ENCODE results near the gene KCNMA1.

Gene KCNMA1

GRCh38 chr10:77386838-77387237 lies 250.8 kb downstream of the KCNMA1 start:
- peak; percentile 24 to 30 (median 28) for DNase-seq

GRCh38 chr10:77386365-77386764 lies 251.2 kb downstream of the KCNMA1 start:
- DNase-seq: no peak

DNA sequence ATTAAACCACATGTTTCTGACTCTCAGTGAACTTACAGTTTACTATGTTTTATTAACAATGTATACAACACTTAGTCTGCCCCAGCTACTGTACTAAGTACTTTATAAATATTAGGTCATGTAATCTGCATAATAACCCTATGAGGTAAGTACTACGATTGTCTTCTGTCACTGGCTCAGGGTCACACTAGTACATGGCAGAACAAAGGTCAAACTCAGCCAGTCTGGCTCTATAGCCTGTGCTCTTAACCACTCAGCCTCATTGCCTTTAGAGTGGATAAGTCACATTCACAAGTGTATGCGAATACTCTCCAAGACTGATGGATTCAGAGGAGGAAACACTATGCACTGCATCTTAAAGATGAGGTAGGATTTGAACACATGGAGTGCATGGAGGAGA lies 252.3 kb downstream of the KCNMA1 start:
- DNase-seq: no peak

- no peak for DNase-seq
Measured at GRCh38 chr10:77383861-77384553, 253.6 kb downstream of the KCNMA1 start.

GRCh38 chr10:77381750-77382149 lies 255.9 kb downstream of the KCNMA1 start:
- DNase-seq: no peak

GRCh38 chr10:77380723-77381122 lies 256.9 kb downstream of the KCNMA1 start:
- no peak for DNase-seq

GRCh38 chr10:77380191-77380590 lies 257.4 kb downstream of the KCNMA1 start:
- no peak for DNase-seq

GRCh38 chr10:77378366-77379349 lies 258.9 kb downstream of the KCNMA1 start:
- no peak for DNase-seq

DNA sequence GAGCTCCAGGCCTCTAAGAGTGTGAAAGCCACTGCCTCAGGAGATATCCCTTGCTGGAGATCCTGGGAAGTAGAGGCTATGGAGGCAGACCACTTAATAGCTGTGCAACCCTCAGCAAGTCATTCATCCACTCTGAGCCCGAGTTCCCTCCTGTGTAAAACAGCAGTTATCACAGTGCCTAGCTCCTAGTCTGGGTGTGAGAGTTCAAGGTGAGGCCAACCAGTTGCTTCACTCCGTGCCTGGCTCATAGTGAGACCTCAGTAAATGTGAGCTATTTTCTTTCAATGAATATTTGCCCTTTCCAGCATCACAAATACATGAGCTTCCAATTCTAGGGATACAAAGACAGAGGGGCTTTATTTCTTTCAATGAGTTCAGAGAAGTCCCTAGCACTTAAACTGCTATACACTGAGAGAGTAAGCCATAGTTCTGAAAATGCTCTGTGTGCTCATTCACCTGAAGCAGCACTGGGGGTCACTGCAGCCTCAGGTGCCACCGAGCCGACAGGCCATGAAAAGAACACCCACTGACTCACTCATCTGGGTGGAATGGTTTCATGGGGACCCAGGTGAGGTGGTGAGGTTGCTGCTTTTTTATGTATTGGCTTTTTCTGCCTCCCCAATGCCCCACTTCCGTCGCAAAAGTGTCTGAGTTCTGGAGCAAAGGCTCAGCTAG lies 259.8 kb downstream of the KCNMA1 start:
- DNase-seq: no peak

- no peak for DNase-seq
Measured at GRCh38 chr10:77377034-77377433, 260.6 kb downstream of the KCNMA1 start.

DNA sequence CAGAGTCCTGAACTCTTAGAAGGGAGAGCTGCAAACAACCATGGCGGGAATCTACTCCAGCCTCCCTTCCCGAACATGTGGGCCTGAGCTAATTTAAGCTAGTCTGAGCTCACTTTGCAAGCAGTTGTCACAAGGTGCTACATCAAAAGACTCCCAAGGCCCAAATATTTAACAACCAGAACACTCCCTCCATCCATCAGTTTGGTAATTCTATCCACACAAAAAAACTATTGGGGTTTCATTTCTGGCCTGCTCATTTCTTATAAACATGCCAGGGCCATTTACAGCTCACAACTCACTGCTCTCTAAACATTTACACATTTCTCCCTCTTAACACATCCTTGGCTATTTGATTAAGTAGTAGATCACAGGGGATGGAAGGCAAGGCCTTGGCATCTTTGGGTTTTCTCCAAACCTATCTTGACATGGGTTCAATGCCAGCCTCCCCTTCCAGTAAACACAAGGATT lies 263.4 kb downstream of the KCNMA1 start:
- no peak for DNase-seq

GRCh38 chr10:77371848-77372799 lies 265.5 kb downstream of the KCNMA1 start:
- no peak for DNase-seq

GRCh38 chr10:77371421-77371820 lies 266.2 kb downstream of the KCNMA1 start:
- DNase-seq: no peak

GRCh38 chr10:77368006-77368405 lies 269.6 kb downstream of the KCNMA1 start:
- DNase-seq: no peak

- DNase-seq: no peak
Measured at GRCh38 chr10:77363210-77363609, 274.4 kb downstream of the KCNMA1 start.

GRCh38 chr10:77361831-77362230 lies 275.8 kb downstream of the KCNMA1 start:
- no peak for DNase-seq

GRCh38 chr10:77361426-77361825 lies 276.2 kb downstream of the KCNMA1 start:
- DNase-seq: no peak

DNA sequence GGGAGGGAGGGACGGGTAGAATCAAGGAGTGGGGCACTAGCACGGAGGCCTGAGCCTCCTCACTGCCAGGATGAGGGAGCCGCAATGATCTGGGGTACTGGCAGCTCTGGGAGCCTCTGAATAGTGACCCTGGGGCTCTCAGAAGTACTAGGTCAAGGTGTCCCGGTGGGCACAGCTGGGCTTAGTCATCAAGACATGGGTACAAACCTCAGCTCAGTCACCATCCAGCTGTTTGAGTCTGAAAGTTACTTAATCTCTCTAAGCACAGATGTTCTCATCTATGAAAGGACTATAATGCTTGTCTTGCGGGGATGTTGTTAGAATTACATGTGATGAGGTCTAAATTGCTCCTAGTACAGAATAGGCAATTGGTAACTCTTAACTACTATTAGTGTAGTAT lies 276.8 kb downstream of the KCNMA1 start:
- DNase-seq: no peak

- no peak for DNase-seq
Measured at GRCh38 chr10:77359950-77360520, 277.6 kb downstream of the KCNMA1 start.

DNA sequence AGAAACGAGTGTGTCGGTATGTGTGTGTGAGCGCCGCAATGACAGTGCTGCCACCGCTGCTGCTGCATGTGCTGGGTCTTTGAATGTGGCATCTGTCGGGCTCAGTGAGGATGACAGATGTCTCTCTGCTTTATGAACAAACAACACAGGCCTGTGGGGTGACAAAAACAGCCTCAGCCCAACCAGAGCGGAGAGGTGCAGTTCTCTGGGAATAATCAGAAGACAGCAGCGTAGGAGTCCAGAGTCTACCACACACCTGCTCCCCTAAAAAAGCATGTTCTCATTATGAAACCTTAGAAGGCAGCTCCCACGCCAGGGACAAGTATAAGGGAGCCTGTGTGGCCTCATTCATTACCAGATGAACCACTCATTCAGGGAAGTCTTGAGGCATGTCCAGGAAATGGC lies 278.3 kb downstream of the KCNMA1 start:
- no peak for DNase-seq

- DNase-seq: peak; percentile 25 to 30 (median 30)
Measured at GRCh38 chr10:77358656-77359055, 279.0 kb downstream of the KCNMA1 start.

All from suppressor macrophage treated with lipopolysaccharide for 1 hour (primary cell).